TTC549 (cell line): Measurements from ENCODE around the gene PTPRD.

Experiments used
- FAIRE-seq: peaks from 2 replicates; lab custom pipeline; 2012; peaks lifted over from hg19 to GRCh38; lab: Jason Lieb, UNC

PTPRD gene

GRCh38 chr9:8627976-8628679 lies 1984.7 kb downstream of the PTPRD start:
- no peak for FAIRE-seq

- FAIRE-seq: no peak
These were observed 1989.9 kb downstream of the PTPRD start for GRCh38 chr9:8622871-8623270.

GRCh38 chr9:8622222-8622802 lies 1990.5 kb downstream of the PTPRD start:
- FAIRE-seq: no peak

GRCh38 chr9:8621416-8621815 lies 1991.4 kb downstream of the PTPRD start:
- FAIRE-seq: no peak

GRCh38 chr9:8616414-8616813 lies 1996.4 kb downstream of the PTPRD start:
- no peak for FAIRE-seq

GRCh38 chr9:8614926-8615440 lies 1997.8 kb downstream of the PTPRD start:
- FAIRE-seq: no peak

GRCh38 chr9:8613346-8613825 lies 1999.4 kb downstream of the PTPRD start:
- FAIRE-seq: no peak

GRCh38 chr9:8611153-8611552 lies 2001.6 kb downstream of the PTPRD start:
- no peak for FAIRE-seq

GRCh38 chr9:8610256-8610655 lies 2002.5 kb downstream of the PTPRD start:
- FAIRE-seq: no peak

- FAIRE-seq: no peak
These were observed 2007.7 kb downstream of the PTPRD start for GRCh38 chr9:8605096-8605495.

GRCh38 chr9:8604201-8604600 lies 2008.6 kb downstream of the PTPRD start:
- FAIRE-seq: no peak

- FAIRE-seq: no peak
These were observed 2011.7 kb downstream of the PTPRD start for GRCh38 chr9:8600914-8601680.

GRCh38 chr9:8599937-8600336 lies 2012.9 kb downstream of the PTPRD start:
- no peak for FAIRE-seq

GRCh38 chr9:8589476-8589875 lies 2023.3 kb downstream of the PTPRD start:
- no peak for FAIRE-seq

GRCh38 chr9:8585036-8585435 lies 2027.8 kb downstream of the PTPRD start:
- FAIRE-seq: no peak

- no peak for FAIRE-seq
These were observed 2033.1 kb downstream of the PTPRD start for GRCh38 chr9:8579661-8580060.

- FAIRE-seq: no peak
These were observed 2036.1 kb downstream of the PTPRD start for GRCh38 chr9:8576741-8577140.

GRCh38 chr9:8574846-8575245 lies 2038.0 kb downstream of the PTPRD start:
- no peak for FAIRE-seq

GRCh38 chr9:8572209-8572608 lies 2040.6 kb downstream of the PTPRD start:
- no peak for FAIRE-seq

- no peak for FAIRE-seq
These were observed 2041.2 kb downstream of the PTPRD start for GRCh38 chr9:8571643-8572042.

- no peak for FAIRE-seq
These were observed 2042.0 kb downstream of the PTPRD start for GRCh38 chr9:8570776-8571175.

GRCh38 chr9:8569823-8570222 lies 2043.0 kb downstream of the PTPRD start:
- FAIRE-seq: no peak

GRCh38 chr9:8567963-8568579 lies 2044.7 kb downstream of the PTPRD start:
- FAIRE-seq: no peak
